NCI-H1930 (cell line): ENCODE data around the gene TTC6.
A peak's percentile ranks its signal among the peaks of the same experiment; 100 is the strongest.

ENCODE experiments used
- DNase-seq, 2 experiments: peaks; one replicate each; lab custom pipeline; 2025; lab: John Stamatoyannopoulos, UW

The TTC6 gene

GRCh38 chr14:37585101-37585511 lies 10.3 kb upstream of the TTC6 start:
- DNase-seq = no peak

GRCh38 chr14:37585971-37586796 lies 9.2 kb upstream of the TTC6 start:
- DNase-seq = no peak

GRCh38 chr14:37586797-37587130 lies 8.7 kb upstream of the TTC6 start:
- DNase-seq = no peak

GRCh38 chr14:37587131-37587803 lies 8.2 kb upstream of the TTC6 start:
- no peak for DNase-seq

GRCh38 chr14:37587881-37588666 lies 7.4 kb upstream of the TTC6 start:
- no peak for DNase-seq

GRCh38 chr14:37588667-37588955 lies 6.8 kb upstream of the TTC6 start:
- DNase-seq = no peak

GRCh38 chr14:37588956-37589714 lies 6.3 kb upstream of the TTC6 start:
- DNase-seq = no peak

GRCh38 chr14:37589715-37590427 lies 5.6 kb upstream of the TTC6 start:
- no peak for DNase-seq

- DNase-seq = no peak
Measured at GRCh38 chr14:37590428-37591139, 4.8 kb upstream of the TTC6 start.

GRCh38 chr14:37591311-37591940 lies 4.0 kb upstream of the TTC6 start:
- DNase-seq = no peak

- DNase-seq = no peak
Measured at GRCh38 chr14:37591941-37592481, 3.4 kb upstream of the TTC6 start.

GRCh38 chr14:37592482-37593408 lies 2.7 kb upstream of the TTC6 start:
- DNase-seq = no peak

- no peak for DNase-seq
Measured at GRCh38 chr14:37593511-37594237, 1.8 kb upstream of the TTC6 start.

GRCh38 chr14:37594238-37594970 lies 1.0 kb upstream of the TTC6 start:
- peak; percentile 82 for DNase-seq

GRCh38 chr14:37595809-37596621 lies 586 bp downstream of the TTC6 start:
- DNase-seq = peak; percentile 75 to 80

- no peak for DNase-seq
Measured at GRCh38 chr14:37596790-37597472, 1.5 kb downstream of the TTC6 start.
